ENCODE measurements around the gene NOL8.

NOL8 gene

DNA sequence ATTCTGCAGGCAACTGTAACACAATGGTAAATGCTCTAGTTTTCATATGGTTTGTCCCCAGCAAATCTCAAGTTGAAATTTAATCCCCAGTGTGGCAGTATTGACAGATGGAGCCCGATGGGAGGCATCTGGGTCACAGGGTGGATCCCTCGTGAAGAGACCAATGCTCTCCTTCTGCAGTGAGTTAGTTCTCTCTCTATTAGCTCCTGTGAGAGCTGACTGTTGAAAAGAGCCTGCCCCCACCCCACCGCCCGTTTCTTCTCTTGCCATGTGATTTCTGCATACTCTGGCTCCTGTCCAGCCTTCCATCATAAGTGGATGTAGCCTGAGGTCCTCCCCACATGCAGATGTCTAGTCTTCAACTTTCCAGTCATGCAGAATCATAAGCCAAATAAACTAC is 58.7 kb downstream of the NOL8 start:
- FAIRE-seq, result no peak
- TF ChIP-seq POLR2A (IDR thresholded peaks at IDR 0.05; ENCODE audit: low read depth, low read length), result no peak
- DNase-seq (ENCODE audit: insufficient read length, low spot score), result no peak

DNA sequence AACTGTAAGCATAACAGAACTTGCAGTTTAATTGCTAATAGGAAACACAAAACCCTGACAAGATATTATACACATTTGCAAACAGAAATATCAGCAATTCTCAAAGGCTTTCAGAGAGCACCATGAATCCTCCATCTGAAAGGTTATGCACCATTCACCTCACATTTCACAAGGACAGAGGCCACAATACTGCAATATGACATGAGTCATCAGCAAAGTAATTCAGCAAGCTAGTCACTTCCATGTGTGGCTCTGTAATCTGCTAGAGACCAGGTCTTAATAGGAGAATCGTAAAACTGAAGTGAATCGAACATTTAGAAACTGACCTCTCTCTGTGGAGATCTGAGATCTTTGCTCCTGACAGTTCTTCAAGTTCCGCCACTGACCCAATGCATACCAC is 60.0 kb downstream of the NOL8 start:
- no peak for DNase-seq (ENCODE audit: insufficient read length, low spot score)
- TF ChIP-seq POLR2A (IDR thresholded peaks at IDR 0.05; ENCODE audit: low read depth, low read length), result no peak
- peak; percentile 57 for FAIRE-seq

DNA sequence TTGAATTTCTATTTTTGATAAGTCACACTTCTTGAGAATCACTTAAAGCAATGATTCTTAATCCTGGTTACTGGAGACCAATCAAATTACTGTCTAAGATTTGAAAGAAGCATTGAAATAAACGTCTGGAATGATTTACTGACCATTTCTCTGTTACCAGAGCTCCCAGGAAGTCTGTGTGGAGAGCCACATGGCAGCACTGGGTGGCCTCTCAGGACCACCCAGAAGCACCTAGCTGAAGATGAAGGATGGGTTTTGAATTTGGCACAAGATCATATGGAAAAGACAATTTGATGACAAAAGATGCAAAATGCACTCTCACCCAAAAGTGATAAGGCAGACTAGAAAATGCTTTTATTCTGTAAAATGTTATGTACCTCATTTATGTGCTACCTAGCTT is 62.0 kb downstream of the NOL8 start:
- FAIRE-seq, result no peak
- no peak for DNase-seq (ENCODE audit: insufficient read length, low spot score)
- no peak for TF ChIP-seq POLR2A (IDR thresholded peaks at IDR 0.05; ENCODE audit: low read depth, low read length)

DNA sequence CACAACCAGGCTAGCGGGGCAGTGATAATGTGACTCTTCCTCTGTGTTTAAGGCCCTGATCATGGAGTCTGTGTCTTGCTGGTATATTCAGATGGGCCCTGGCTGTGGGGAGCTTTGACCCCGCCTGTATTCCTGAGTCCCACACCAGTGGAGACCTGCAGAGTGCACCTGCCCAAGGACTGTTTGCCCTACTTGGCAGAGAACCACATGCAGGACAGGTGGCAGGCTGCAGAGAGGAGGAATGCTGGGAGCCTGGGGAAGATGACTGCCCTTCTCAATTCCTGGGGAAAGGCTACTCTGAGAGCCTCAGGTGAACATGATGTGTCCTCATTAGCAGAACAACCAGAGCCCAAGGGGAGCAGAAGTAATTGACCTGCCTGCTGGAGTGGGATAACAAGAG is 67.8 kb downstream of the NOL8 start:
- DNase-seq (ENCODE audit: insufficient read length, low spot score), result no peak
- TF ChIP-seq POLR2A (IDR thresholded peaks at IDR 0.05; ENCODE audit: low read depth, low read length), result no peak
- no peak for FAIRE-seq

DNA sequence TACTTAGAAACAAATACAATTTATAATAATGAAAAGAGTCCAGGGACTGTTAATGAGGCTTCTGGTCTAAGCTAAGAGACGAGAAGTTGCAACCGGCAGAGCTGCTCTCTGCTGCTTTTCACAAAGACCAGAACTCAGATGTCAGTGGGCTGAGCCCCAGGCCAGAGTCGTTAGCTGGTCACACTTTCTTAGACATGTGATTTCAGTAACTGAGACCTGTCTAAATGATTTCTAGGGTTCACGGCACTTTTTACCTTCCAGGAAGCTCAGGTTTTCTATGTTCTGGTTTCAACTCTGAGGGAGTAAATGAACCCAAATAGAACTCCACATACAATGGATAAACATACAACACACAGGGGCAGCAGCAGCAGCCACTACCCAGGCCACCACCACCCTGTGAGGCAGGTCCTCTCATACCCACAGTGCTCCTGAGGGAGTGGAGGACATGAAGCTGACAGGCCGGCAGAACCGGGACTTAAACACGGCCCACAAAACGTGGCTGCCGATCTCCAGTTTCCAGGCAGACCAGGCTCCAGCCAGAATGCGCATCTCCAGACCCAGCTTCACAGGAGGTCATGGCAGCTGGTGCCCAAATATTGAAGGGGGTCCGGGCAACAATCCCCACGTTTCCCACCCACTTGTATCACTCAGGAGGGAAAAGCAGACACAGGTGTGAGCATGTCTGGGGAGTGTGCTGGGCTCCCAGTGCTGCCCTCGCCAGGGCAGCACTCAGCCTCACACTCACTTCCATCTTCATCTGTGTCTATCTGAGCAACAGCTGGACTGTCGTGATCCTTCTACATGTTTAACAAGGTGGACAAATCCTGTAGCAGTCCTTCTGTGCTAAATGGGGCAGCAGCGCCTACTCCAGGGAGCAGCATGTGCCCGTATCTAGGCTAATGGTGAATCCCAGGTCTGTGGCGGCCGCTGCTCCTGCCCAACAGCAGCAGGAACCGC is 70.5 kb downstream of the NOL8 start:
- FAIRE-seq (no peak), DNase-seq (ENCODE audit: insufficient read length, low spot score) (no peak)
- TF ChIP-seq POLR2A (IDR thresholded peaks at IDR 0.05; ENCODE audit: low read depth, low read length), result no peak

DNA sequence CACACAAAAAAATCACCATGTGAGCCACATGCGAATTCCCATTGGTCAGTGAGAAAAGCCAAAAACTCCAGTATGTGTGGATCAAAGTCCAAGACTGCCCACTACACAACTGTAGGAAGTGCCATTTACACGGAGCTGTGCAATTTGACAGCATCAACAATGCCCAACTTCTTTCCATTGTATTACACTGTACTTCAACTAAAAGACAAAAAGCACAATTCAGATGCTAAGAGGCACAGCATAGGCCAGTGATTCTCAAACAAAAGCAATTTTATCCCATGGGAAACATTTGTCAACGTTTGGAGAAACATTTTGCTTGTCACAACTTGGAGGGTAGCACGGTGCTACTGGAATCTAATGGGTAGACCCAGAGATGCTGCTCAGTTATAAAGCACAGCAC is 71.5 kb downstream of the NOL8 start:
- DNase-seq (ENCODE audit: insufficient read length, low spot score) (no peak), FAIRE-seq (no peak)

DNA sequence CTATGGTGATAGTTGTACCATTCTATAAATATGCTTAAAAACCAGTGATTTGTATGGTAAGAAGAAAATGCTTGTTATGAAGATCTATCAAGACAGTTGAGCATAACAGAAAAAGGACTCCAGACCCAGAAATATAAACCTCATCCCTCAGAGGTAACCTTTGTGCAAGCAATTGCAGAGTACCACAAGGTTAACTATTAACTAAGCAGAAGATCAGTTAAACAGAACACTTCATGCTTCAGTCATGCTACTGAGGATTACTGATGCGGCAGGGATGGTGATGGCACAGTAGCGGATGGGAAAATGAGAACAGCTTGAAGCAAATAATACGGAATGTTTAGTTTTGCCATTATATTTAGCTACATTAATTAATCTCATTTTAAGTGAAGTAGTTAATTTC is 77.2 kb downstream of the NOL8 start:
- no peak for TF ChIP-seq POLR2A (IDR thresholded peaks at IDR 0.05; ENCODE audit: low read depth, low read length)
- DNase-seq (ENCODE audit: insufficient read length, low spot score) (no peak), FAIRE-seq (no peak)

More for the DNA sequence above, 71.5 kb downstream of the NOL8 start:
- TF ChIP-seq POLR2A (IDR thresholded peaks at IDR 0.05; ENCODE audit: low read depth, low read length), result no peak
